GM12874 (cell line): ENCODE measurements around the gene DISP2.
A peak's percentile ranks its signal among the peaks of the same experiment; 100 is the strongest.

ENCODE experiments used
- CTCF ChIP-seq: IDR thresholded peaks from 2 replicates; pipeline ENCODE4 v1.5.1; 2011; ENCODE audit warnings: low read depth, mild to moderate bottlenecking, control low read depth, low read length, moderate library complexity; ENCODE audit not compliant: insufficient read depth

Gene DISP2

DNA sequence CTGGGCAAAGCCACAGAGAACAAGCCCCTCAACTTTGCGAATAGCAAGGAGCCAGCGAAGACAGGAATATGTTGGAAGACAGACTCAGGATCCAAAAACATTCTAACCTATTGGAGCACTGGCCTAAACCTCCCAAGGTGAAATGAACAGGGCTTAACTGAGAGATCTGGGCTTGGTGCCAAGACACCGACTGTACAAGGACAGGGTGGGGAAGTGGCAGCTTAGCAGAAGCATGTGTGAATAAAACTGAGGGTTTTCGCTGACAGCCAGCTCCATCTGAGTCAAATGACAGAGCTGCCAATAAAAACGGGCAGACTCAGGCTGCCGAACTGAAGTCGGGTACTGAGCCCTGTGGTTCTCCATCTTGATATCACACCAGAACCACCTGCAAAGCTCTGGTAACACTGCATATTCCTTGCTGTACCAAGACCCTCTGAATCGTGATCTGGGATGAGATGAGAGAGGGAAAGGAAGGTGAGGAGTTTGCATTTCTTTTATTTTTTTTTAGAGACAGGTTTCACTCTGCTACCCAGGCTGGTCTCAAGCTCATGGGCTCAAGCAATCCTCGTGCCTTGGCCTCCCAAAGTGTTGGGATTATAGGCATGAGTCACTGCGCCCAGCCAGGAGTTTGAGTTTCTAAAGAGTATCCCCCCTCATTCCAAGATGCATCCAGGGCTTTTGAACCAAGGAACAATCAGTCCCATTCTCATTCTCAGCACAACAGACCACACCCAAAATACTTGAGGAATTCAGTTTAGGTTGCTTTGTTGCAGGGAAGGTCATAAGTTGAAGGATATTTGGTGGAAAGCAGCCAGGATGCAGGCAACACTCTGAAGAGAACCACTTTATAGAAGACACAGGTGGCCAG, 44.3 kb upstream of the DISP2 start:
- no peak for TF ChIP-seq CTCF

DNA sequence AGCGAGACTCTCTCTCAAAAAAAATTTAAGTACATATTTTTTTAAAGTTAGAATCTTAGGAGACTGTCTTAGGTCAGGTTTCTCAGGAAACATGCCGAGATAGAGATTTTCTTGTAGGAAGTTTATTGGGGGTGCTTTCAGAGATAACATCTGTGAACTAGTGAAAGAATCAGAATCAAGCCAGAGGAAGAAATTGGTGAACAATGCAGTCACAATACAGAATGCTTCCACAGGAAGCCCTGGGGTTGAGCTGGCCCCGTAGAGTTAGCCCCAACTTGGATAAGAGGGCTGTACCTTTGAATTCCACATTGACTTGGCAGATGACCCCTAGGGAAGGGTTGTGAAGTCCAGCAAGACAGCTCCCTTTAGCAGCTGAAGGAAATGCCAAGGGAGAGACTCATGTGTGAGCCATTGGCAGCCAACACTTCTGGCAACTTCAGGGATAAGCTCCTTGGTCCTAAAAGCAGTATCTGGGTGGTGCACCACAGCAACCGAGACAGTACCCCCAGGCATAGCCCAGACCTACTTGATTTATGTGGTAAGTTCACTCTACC, 43.2 kb upstream of the DISP2 start:
- no peak for TF ChIP-seq CTCF

DNA sequence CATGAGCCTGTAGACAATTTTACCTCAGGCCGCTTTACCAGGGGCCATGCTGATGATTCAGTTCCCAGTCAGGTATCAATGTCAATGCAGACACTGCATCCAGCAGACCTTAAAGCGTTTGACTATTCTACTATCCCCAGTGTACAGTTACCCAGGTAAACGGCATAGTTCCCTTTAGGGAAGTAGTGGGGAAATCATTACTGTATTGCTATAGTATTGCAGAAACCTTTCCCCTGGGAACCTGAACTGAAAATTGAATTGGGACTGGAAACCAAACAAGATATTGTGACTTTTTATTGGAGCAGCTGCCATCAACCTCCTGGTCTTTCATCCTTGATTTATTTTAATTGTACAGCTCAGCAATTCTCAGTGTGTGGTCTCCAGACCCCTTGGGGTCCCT, 41.1 kb upstream of the DISP2 start:
- TF ChIP-seq CTCF, result no peak

DNA sequence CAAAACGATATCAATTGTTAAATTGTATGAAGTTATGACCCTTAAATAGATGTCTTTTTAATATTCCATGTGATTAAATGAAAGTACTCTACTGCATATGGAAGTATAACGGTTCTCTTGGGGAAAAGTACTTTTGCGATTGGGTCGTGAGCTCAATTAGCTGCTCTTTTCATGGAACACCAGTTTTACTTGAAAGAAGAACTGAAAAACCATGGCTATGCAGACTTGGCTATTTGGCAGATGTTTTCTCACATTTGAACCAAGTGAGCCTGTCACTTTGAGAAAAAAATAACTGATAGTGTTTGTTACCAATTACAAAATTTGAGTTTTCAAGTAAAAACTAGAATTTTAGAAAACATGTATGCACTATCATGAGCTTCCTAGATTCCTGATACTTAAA, 40.4 kb upstream of the DISP2 start:
- no peak for TF ChIP-seq CTCF

- no peak for TF ChIP-seq CTCF
Measured at GRCh38 chr15:40320409-40320808, 37.6 kb upstream of the DISP2 start.

GRCh38 chr15:40320931-40321371, 37.1 kb upstream of the DISP2 start:
- peak; percentile 80 for TF ChIP-seq CTCF

GRCh38 chr15:40322531-40323238, 35.3 kb upstream of the DISP2 start:
- no peak for TF ChIP-seq CTCF
